ENCODE data around the gene S1PR1. TPM values are rescaled to one million over a fixed set of nuclear protein-coding genes. Genes with fewer than 3 reads are reported as not detected.
"Not testable (repeated sequence)": the region's sequence is repeated elsewhere in the genome, so short reads cannot be mapped to it uniquely, and the experiment has no call there.

The S1PR1 gene
- 10 to 100 TPM in 2 of 3 donors, 1 to 10 TPM in 1; 4.8 to 14.9 (median 12.3) TPM for total RNA-seq
- long read RNA-seq, donor 1, transcript S1PR1-201 (2 exons, 2,909 nt), result major isoform, 26 of 34 reads
- long read RNA-seq, donor 1, partial matches to known transcripts, result 5 of 34 reads
- long read RNA-seq, donor 1, other reads (novel, unspliced or antisense), result 1 of 34 reads
- long read RNA-seq, donor 2, partial matches to known transcripts, result 0 of 1 reads
- long read RNA-seq, donor 2, other reads (novel, unspliced or antisense), result 1 of 1 reads

GRCh38 chr1:101236516-101237228 is at the start of gene S1PR1:
Gene S1PR1 (plus strand): TSS chr1:101237019. CDS start chr1:101238985, 1,966 bp downstream.
- Histone ChIP-seq H3K36me3 (ENCODE audit: low read depth) (no peaks in the 10 kb centered on the region), H3K9me3 (no peaks in the 10 kb centered on the region), H3K4me3 (peak within 1 kb of the TSS; percentile 11), H3K4me1 (ENCODE audit: low read depth) (peaks cover 24% of the 10 kb centered on the region)
- peak; percentile 37 to 83 (median 57) for DNase-seq
- peak; percentile 42 for ATAC-seq
- intact Hi-C loops (cut with DNase I, micrococcal nuclease), result loop anchor here in 1 of 2 donors (10.0 kb wide), 1 partner anchor 312 kb away; no protein-coding TSS in a partner anchor
- TF ChIP-seq CTCF (IDR thresholded peaks at IDR 0.05), result no peak

DNA sequence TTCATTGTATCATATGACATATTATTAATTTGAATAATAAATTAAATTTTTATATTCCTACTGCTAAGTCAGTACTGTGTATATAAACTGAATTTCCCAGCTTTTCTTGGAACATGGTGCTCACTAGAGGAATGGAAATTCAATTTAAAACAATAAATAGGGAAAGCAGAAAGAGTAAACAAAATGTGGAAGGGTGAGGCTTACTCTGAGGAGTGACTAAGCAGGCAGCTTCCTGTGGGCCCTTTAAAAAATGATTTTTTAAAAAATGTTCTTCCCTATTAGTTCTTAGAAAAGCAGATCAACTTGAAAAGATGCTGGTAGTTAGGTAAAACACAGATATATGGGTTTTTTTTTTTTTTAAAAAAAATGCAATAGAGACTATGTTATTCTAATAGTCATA is 49.5 kb upstream of the S1PR1 start:
- no peaks in the 10 kb centered on the region for H3K4me1 ChIP-seq (ENCODE audit: low read depth)
- DNase-seq (no peak), ATAC-seq (no peak)
- no peaks in the 10 kb centered on the region for H3K9me3 ChIP-seq
- no peaks in the 10 kb centered on the region for H3K36me3 ChIP-seq (ENCODE audit: low read depth)
- intact Hi-C loops (cut with DNase I, micrococcal nuclease), result no loop called here
- no peak overlapping the region for H3K4me3 ChIP-seq
- TF ChIP-seq CTCF (IDR thresholded peaks at IDR 0.05), result no peak

- DNase-seq, result no peak
- Histone ChIP-seq H3K9me3 (no peaks in the 10 kb centered on the region), H3K4me1 (ENCODE audit: low read depth) (no peaks in the 10 kb centered on the region), H3K36me3 (ENCODE audit: low read depth) (no peaks in the 10 kb centered on the region), H3K4me3 (no peak overlapping the region)
- no peak for ATAC-seq
- intact Hi-C loops (cut with DNase I, micrococcal nuclease), result no loop called here
- no peak for TF ChIP-seq CTCF (IDR thresholded peaks at IDR 0.05)
Observed at GRCh38 chr1:101188331-101188730, 48.5 kb upstream of the S1PR1 start.

DNA sequence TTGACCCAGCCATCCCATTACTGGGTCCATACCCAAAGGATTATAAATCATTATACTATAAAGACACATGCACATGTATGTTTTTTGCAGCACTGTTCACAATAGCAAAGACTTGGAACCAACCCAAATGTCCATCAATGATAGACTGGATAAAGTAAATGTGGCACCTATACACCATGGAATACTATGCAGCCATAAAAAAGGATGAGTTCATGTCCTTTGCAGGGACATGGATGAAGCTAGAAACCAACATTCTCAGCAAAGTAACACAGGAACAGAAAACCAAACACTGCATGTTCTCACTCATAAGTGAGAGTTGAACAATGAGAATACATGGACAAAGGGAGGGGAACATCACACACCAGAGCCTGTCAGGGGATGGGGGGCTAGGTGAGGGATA is 47.9 kb upstream of the S1PR1 start:
- intact Hi-C loops (cut with DNase I, micrococcal nuclease); DNase-seq; H3K9me3 ChIP-seq; ATAC-seq; H3K4me1 ChIP-seq (ENCODE audit: low read depth); H3K36me3 ChIP-seq (ENCODE audit: low read depth); H3K4me3 ChIP-seq: not testable (repeated sequence)

DNA sequence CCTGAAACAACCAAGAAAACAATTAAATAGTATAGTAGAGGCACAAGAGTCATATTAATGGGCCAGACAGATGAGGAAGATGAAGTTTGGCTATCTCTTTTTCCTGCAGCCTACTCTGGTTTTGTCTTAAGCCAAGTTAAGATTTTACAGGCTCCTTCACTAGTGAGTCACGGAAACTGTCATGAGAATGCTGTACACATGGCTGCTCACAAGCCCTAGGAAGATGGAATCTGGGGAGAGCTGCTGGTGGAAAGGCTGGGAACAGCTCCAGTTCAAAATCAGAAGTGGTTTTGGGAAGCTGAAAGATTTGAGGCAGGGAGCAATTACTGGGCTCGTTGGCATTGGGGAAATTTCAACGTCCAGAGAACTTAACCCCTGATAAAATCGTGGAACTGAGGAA is 46.4 kb upstream of the S1PR1 start:
- no peak for ATAC-seq
- TF ChIP-seq CTCF (IDR thresholded peaks at IDR 0.05), result no peak
- intact Hi-C loops (cut with DNase I, micrococcal nuclease), result no loop called here
- DNase-seq, result no peak
- H3K4me3 ChIP-seq, result no peak overlapping the region
- H3K9me3 ChIP-seq, result no peaks in the 10 kb centered on the region
- H3K36me3 ChIP-seq (ENCODE audit: low read depth), result no peaks in the 10 kb centered on the region
- no peaks in the 10 kb centered on the region for H3K4me1 ChIP-seq (ENCODE audit: low read depth)

DNA sequence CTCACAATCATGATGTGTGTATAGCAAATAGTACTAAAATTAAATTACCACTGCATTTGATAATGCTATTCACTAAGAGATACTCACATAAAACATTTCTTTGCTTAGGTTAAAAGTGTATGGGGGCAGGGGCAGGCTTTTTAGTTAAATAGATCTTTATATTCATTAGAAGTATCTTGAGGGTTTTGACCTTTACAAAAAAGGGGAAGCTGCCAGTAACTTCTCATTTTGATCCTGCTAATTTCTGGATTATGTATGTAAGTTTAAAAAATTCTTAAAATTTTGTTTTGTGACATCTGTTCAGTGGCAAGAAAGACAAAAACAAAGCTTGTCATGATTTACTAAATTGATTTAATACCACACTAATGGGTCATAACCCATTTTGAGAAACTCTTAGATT is 45.8 kb upstream of the S1PR1 start:
- no peak for TF ChIP-seq CTCF (IDR thresholded peaks at IDR 0.05)
- Histone ChIP-seq H3K4me1 (ENCODE audit: low read depth) (no peaks in the 10 kb centered on the region), H3K36me3 (ENCODE audit: low read depth) (no peaks in the 10 kb centered on the region), H3K4me3 (no peak overlapping the region), H3K9me3 (no peaks in the 10 kb centered on the region)
- intact Hi-C loops (cut with DNase I, micrococcal nuclease), result no loop called here
- ATAC-seq (no peak), DNase-seq (no peak)

All from mucosa of descending colon (tissue), 3 donors.